Small intestine (tissue), 16 donors: ENCODE results near the gene SMIM21. TPM values are rescaled to one million over a fixed set of nuclear protein-coding genes. Genes with fewer than 3 reads are reported as not detected.

ENCODE experiments used
- DNase-seq, 2 donors: peaks; one replicate each; pipeline versions ENCODE4 v3.0.0 to v3.0.0-alpha.2; 2013
- FAIRE-seq: peaks from 2 replicates; lab custom pipeline; 2012; peaks lifted over from hg19 to GRCh38; lab: Jason Lieb, UNC
- H3K27ac ChIP-seq, 3 donors: one replicate each; pipeline ENCODE4 v1.5.1; 2013; ENCODE audit warnings: low read length in 2 of 3, mild to moderate bottlenecking in 2 of 3, control low read depth in 1 of 3, inconsistent platforms in 1 of 3, low read depth in 1 of 3, moderate library complexity in 1 of 3
- H3K27me3 ChIP-seq, 3 donors: one replicate each; pipeline ENCODE4 v1.6.1; 2013; ENCODE audit warnings: low read length in 3 of 3, inconsistent platforms in 1 of 3; ENCODE audit not compliant: control insufficient read depth in 3 of 3, insufficient read depth in 3 of 3
- H3K36me3 ChIP-seq, 3 donors: one replicate each; pipeline ENCODE4 v1.6.1; 2013; ENCODE audit warnings: low read length in 3 of 3, inconsistent platforms in 1 of 3, low read depth in 1 of 3, mild to moderate bottlenecking in 1 of 3, moderate library complexity in 1 of 3; ENCODE audit not compliant: control insufficient read depth in 3 of 3, insufficient read depth in 2 of 3
- H3K4me1 ChIP-seq, 3 donors: one replicate each; pipeline ENCODE4 v1.6.1; 2013; ENCODE audit warnings: low read length in 2 of 3, inconsistent platforms in 1 of 3, low read depth in 1 of 3, mild to moderate bottlenecking in 1 of 3, moderate library complexity in 1 of 3; ENCODE audit not compliant: control insufficient read depth in 3 of 3, insufficient read depth in 2 of 3
- H3K4me3 ChIP-seq, 3 donors: one replicate each; pipeline ENCODE4 v1.5.1; 2013; ENCODE audit warnings: low read length in 3 of 3, control low read depth in 1 of 3, inconsistent platforms in 1 of 3, low read depth in 1 of 3, mild to moderate bottlenecking in 1 of 3, moderate library complexity in 1 of 3
- H3K9me3 ChIP-seq, 2 donors: one replicate each; pipeline ENCODE4 v1.6.1; 2013; ENCODE audit warnings: low read depth in 1 of 2, low read length in 1 of 2; ENCODE audit not compliant: control insufficient read depth in 2 of 2, insufficient read depth in 1 of 2
- WGBS, 3 donors: extraction: QIAGEN DNeasy Blood & Tissue Kit; methylation state at CpG; one replicate each; pipeline ENCODE4 v1.1.7; 2013; 5-methylcytosine and 5-hydroxymethylcytosine counted together
- long read RNA-seq, 10 donors: transcript quantifications; one replicate each; lab custom pipeline, GENCODE V29; 2026
- polyA plus RNA-seq, 4 donors: library from polyadenylated mRNA; stranded (reverse) in 3 of 4; unstranded in 1 of 4; fragments of 200-250 nt in 3 of 4; fragments of 120-200 nt in 1 of 4; gene quantifications; one replicate each; pipeline versions ENCODE4 v1.2.1 to v1.2.3, GENCODE V29; 2013
- donor health status: healthy with polysubstance abuse.
- donor health status: control.
- donor health status: control.
- donor health status: Bipolar disorder and iron deficiency.
- donor health status: healthy.

SMIM21 gene
- under 1 TPM in 1 of 4 donors, not detected in 3; 0.04 TPM for polyA plus RNA-seq
- long read RNA-seq, donor 1: 0 reads
- long read RNA-seq, donor 2: 0 reads
- long read RNA-seq, donor 3: 0 reads
- long read RNA-seq, donor 4: 0 reads
- long read RNA-seq, donor 5: 0 reads
- long read RNA-seq, donor 6: 0 reads
- long read RNA-seq, donor 7: 0 reads
- long read RNA-seq, donor 8: 0 reads
- long read RNA-seq, donor 9: 0 reads
- long read RNA-seq, donor 10: 0 reads

DNA sequence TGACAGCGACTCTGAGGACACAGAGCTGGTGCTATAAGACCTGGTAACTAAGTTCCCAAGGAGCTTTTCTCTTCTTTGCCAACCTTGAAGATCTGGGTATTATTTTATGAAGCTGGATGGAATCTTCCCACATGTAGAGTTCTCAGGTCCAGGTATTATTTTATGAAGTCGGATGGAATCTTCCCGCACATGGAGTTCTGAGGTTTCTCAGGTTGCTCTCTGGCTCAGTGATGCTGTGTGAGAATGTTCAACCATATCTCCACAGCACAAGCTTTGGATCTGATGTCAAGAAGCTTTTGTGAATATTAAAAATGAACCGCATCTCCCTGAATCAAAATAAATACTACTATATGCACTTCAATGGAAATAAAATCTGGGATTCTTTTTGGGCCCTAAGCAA is at the start of gene SMIM21:
Gene SMIM21, minus strand, starts transcription at position 101 of the 400 bp plus-strand sequence. CDS start 140 bp downstream, outside the sequence.
- no peak within 1 kb of the TSS for H3K27ac ChIP-seq
- H3K4me3 ChIP-seq: no peak within 1 kb of the TSS
- no peaks in the 10 kb centered on the region for H3K36me3 ChIP-seq
- WGBS, 3 donors: 76 to 87% (median 85%) methylated on average over 4 of the region's 4 CpGs
- FAIRE-seq (no peak), DNase-seq (no peak)
- no peaks in the 10 kb centered on the region for H3K9me3 ChIP-seq
- H3K27me3 ChIP-seq: no peaks in the 10 kb centered on the region
- H3K4me1 ChIP-seq: no peaks in the 10 kb centered on the region

DNA sequence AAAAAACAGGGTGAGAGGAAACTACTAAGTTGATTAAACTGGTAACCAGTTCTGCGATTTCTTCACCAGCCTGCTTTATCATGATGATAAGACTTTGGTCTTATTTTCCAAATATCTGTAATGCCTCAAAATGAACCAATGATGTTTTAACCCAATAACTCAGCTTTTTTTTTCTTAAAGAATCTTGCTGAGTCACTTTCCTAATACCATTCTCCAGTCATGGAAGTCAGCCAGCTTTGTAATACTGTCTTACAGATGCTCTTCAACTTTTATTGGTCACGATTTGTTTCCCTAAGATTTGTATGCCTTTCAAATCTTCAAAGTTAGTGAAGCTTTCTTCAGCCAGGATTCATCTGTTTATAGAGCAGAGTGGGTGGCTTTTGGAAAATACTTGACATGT is 47.7 kb upstream of the SMIM21 start:
- FAIRE-seq (no peak), DNase-seq (no peak)
- 38 to 62% (median 43%) methylated on average over 2 of the region's 2 CpGs for WGBS, 3 donors
- Histone ChIP-seq H3K27me3 (peaks cover 0 to 4% (median 0%) of the 10 kb centered on the region in 3 donors), H3K4me1 (no peaks in the 10 kb centered on the region), H3K9me3 (no peaks in the 10 kb centered on the region), H3K4me3 (no peak overlapping the region), H3K27ac (no peak overlapping the region), H3K36me3 (no peaks in the 10 kb centered on the region)

DNA sequence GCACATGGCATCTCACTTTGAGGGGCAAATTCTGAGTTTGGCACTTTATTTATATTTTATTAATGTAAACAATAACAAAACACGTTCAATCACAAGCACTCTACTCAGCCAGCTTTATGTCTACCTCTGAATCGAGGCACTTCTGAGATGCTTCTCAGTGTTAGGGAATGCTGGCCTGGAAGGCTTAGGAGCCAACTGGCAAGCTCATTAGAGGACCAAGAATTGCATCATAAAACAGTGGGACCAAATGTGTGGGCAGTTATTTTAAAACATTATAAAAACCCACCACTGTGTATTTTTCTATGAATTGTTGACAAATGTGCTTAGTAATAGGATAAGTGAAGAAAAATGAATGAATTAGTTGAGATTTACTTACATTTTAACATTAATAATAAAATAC is 46.8 kb upstream of the SMIM21 start:
- 61 to 75% (median 71%) methylated on average over 2 of the region's 2 CpGs for WGBS, 3 donors
- no peak overlapping the region for H3K4me3 ChIP-seq
- H3K27ac ChIP-seq: no peak overlapping the region
- no peaks in the 10 kb centered on the region for H3K4me1 ChIP-seq
- no peaks in the 10 kb centered on the region for H3K9me3 ChIP-seq
- FAIRE-seq (no peak), DNase-seq (no peak)
- no peaks in the 10 kb centered on the region for H3K36me3 ChIP-seq
- peaks cover 0 to 4% (median 0%) of the 10 kb centered on the region in 3 donors for H3K27me3 ChIP-seq

DNA sequence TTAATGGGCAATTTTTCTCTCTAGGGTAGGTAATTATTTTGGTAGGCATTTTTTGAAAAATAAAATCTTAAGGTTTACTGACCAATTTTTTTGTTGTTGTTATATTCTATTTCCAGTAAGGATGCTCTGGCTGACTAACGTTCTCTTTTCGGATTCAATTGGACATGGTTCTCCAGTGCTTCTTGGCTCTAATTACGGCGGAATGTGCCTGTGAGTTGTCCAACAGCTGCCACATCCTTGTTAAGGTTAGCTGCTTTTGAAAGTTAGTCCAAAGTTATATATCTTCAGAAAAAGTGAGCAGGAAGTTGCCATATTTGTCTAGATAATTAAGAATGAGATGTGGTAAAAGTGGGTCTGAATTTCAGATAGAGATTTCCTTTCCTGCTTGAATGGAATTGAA is 45.8 kb upstream of the SMIM21 start:
- no peak for FAIRE-seq

DNA sequence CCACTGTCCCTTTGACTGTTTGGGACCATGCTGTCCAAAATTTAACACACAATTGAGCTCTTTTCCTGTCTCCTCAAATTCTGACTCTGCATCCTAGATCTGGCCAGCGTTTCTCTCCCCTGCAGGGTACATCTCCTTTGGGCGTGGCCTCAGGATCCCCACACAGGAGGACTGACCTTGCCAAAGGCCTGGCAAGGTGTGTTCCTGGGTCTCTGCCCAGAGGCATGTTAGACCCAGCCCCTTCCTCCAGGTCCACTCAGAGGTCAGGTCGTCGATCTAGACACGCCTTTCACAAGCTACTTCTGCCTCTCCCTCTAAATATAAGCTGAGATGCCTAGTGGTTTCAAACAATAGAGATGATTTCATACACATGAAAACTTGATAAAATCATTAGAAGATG is 45.4 kb upstream of the SMIM21 start:
- H3K9me3 ChIP-seq: no peaks in the 10 kb centered on the region
- WGBS, 3 donors: 31 to 70% (median 49%) methylated on average over 5 of the region's 5 CpGs
- no peaks in the 10 kb centered on the region for H3K4me1 ChIP-seq
- H3K27me3 ChIP-seq: peaks cover 0 to 4% (median 0%) of the 10 kb centered on the region in 3 donors
- H3K4me3 ChIP-seq: no peak overlapping the region
- DNase-seq (no peak), FAIRE-seq (no peak)
- no peaks in the 10 kb centered on the region for H3K36me3 ChIP-seq
- no peak overlapping the region for H3K27ac ChIP-seq

More for the DNA sequence above, 45.8 kb upstream of the SMIM21 start:
- Histone ChIP-seq H3K36me3 (no peaks in the 10 kb centered on the region), H3K27me3 (peaks cover 0 to 4% (median 0%) of the 10 kb centered on the region in 3 donors), H3K4me1 (no peaks in the 10 kb centered on the region), H3K4me3 (no peak overlapping the region), H3K9me3 (no peaks in the 10 kb centered on the region), H3K27ac (no peak overlapping the region)
- WGBS, 3 donors: 82 to 96% (median 89%) methylated on average over 4 of the region's 4 CpGs
- no peak for DNase-seq

DNA sequence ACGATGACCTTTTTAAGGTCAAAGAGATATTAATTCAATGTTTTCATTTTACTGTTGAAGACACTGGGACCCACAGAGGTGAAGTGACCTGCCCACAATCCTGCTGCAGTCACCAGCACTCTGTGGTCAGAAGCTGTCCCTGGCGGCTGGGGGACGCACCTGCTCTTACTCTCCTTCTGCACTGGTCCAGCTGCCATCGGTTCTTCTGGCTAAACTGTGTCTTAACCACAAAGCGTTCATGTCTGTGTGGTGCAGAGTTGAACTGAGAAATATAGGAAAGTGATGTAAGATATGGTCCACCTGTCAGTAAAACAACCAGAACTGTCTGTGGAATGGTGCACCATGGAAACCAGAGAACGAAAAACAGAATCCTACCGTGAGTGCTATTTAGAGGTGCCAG is 44.9 kb upstream of the SMIM21 start:
- no peaks in the 10 kb centered on the region for H3K9me3 ChIP-seq
- H3K27me3 ChIP-seq: peaks cover 0 to 4% (median 0%) of the 10 kb centered on the region in 3 donors
- no peaks in the 10 kb centered on the region for H3K4me1 ChIP-seq
- no peak overlapping the region for H3K4me3 ChIP-seq
- H3K36me3 ChIP-seq: no peaks in the 10 kb centered on the region
- H3K27ac ChIP-seq: no peak overlapping the region
- DNase-seq (no peak), FAIRE-seq (no peak)
- WGBS, 3 donors: 89 to 90% (median 89%) methylated on average over 7 of the region's 7 CpGs

DNA sequence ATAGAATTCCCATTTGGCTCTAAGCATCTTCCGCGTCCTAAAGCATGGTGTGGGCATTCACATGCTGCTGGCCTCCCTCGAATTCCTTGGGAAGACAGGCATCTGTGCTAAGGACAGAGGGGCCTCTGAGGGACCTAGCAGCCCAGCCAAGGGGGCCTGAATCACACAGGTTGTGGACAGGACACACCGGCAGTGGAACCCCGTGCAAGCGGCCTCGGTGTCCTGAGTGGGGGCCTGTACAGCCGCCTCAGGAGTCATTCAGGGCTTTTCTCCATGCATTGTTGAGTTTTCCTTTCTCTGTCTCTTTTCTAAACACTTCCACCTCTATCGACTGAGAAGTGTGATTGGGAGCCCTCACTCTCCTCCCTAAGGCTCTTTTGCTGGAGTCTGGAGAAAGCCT is 44.3 kb upstream of the SMIM21 start:
- Histone ChIP-seq H3K9me3 (no peaks in the 10 kb centered on the region), H3K27ac (no peak overlapping the region), H3K4me3 (no peak overlapping the region), H3K4me1 (no peaks in the 10 kb centered on the region), H3K36me3 (no peaks in the 10 kb centered on the region), H3K27me3 (peaks cover 0 to 4% (median 0%) of the 10 kb centered on the region in 3 donors)
- WGBS, 3 donors: 81 to 90% (median 90%) methylated on average over 9 of the region's 9 CpGs
- DNase-seq: no peak
- no peak for FAIRE-seq

DNA sequence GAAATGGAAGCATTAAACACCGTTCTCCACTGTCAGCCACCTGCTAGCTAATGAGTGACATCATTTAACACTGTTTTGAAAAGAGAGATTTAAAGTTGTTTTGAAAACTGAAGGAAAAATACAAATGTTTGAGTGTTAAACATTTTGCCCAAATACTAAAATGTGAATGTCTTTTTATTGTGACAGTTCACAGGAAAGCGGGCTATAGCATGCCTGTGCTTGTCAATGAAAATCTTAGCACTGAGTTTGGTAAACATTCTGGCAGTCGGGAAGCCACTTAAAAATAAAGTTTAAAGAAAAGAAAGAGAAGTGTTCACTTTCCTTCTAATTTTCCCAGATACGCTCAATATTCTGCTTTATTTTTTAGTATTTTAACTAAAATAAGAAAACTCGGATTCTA is 40.3 kb upstream of the SMIM21 start:
- no peaks in the 10 kb centered on the region for H3K4me1 ChIP-seq
- no peak for FAIRE-seq

More for the DNA sequence above, 40.3 kb upstream of the SMIM21 start:
- Histone ChIP-seq H3K36me3 (no peaks in the 10 kb centered on the region), H3K27ac (no peak overlapping the region), H3K4me3 (no peak overlapping the region), H3K27me3 (peaks cover 0 to 3% (median 0%) of the 10 kb centered on the region in 3 donors), H3K9me3 (no peaks in the 10 kb centered on the region)
- DNase-seq: no peak
- WGBS, 3 donors: 79 to 83% (median 79%) methylated on average over 5 of the region's 5 CpGs
